PFSK-1 (cell line): ENCODE results near the gene KNSTRN.

ENCODE experiments used
- FOXP2 ChIP-seq: optimal IDR thresholded peaks from 2 replicates; pipeline ENCODE3; 2011; ENCODE audit warnings: borderline replicate concordance, control low read depth, inconsistent platforms; ENCODE audit not compliant: insufficient read depth; ENCODE audit errors: extremely low read length, extremely low read depth
- POLR2AphosphoS5 ChIP-seq: IDR thresholded peaks from 2 replicates; pipeline ENCODE4 v1.6.1; 2012; ENCODE audit warnings: low read depth, mild to moderate bottlenecking, control low read depth, low read length, moderate library complexity
- SIN3A ChIP-seq: IDR thresholded peaks from 2 replicates; pipeline ENCODE4 v1.6.1; 2012; ENCODE audit warnings: mild to moderate bottlenecking, low read length, moderate library complexity, borderline replicate concordance; ENCODE audit not compliant: insufficient read depth
- TAF1 ChIP-seq: IDR thresholded peaks from 2 replicates; pipeline ENCODE4 v1.6.1; 2012; ENCODE audit warnings: low read length, control low read depth, borderline replicate concordance; ENCODE audit not compliant: insufficient read depth
- TF ChIP-seq, protein P1 (sequence below), 2 experiments: IDR thresholded peaks; 2 replicates each; pipeline versions ENCODE4 v1.6.1 to v1.8.0; 2011 to 2012; ENCODE audit warnings: low read depth in 2 of 2, low read length in 2 of 2, control low read depth in 1 of 2, inconsistent platforms in 1 of 2, mild to moderate bottlenecking in 1 of 2, moderate library complexity in 1 of 2; ENCODE audit not compliant: insufficient read depth in 1 of 2

GRCh38 chr15:40437752-40438687, 55.5 kb downstream of the KNSTRN start:
- TF ChIP-seq FOXP2 (no peak), POLR2AphosphoS5 (no peak), TAF1 (no peak), SIN3A (no peak)
- TF ChIP-seq, protein P1, sequence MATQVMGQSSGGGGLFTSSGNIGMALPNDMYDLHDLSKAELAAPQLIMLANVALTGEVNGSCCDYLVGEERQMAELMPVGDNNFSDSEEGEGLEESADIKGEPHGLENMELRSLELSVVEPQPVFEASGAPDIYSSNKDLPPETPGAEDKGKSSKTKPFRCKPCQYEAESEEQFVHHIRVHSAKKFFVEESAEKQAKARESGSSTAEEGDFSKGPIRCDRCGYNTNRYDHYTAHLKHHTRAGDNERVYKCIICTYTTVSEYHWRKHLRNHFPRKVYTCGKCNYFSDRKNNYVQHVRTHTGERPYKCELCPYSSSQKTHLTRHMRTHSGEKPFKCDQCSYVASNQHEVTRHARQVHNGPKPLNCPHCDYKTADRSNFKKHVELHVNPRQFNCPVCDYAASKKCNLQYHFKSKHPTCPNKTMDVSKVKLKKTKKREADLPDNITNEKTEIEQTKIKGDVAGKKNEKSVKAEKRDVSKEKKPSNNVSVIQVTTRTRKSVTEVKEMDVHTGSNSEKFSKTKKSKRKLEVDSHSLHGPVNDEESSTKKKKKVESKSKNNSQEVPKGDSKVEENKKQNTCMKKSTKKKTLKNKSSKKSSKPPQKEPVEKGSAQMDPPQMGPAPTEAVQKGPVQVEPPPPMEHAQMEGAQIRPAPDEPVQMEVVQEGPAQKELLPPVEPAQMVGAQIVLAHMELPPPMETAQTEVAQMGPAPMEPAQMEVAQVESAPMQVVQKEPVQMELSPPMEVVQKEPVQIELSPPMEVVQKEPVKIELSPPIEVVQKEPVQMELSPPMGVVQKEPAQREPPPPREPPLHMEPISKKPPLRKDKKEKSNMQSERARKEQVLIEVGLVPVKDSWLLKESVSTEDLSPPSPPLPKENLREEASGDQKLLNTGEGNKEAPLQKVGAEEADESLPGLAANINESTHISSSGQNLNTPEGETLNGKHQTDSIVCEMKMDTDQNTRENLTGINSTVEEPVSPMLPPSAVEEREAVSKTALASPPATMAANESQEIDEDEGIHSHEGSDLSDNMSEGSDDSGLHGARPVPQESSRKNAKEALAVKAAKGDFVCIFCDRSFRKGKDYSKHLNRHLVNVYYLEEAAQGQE (IDR thresholded peaks at IDR 0.05; ENCODE audit: insufficient read depth in 1 of 2, low read depth in 2 of 2, low read length in 2 of 2): no peak
